HCT116 (cell line): ENCODE data around the gene SLC17A1. TPM values are rescaled to one million over a fixed set of nuclear protein-coding genes. Genes with fewer than 3 reads are reported as not detected.

Source experiments
- ATAC-seq: fragments of 200-7000 bp; cut with Tn5 transposase; 2 replicates; pipeline ENCODE4 v1.9.1; 2020; ENCODE audit warnings: mild to moderate bottlenecking, moderate library complexity
- BruUV-seq: library from RNA; stranded (reverse); fragments of 400-500 nt; replicated peaks from 2 replicates; lab custom pipeline; 2021; lab: Mats Ljungman, UMichigan
- CTCF ChIA-PET: fragments of 300-600 bp; sonication (Branson Sonifier 250); formaldehyde crosslinking; loops from one replicate; lab custom pipeline; 2021; ENCODE audit warnings: antibody characterized with exemption; lab: Charles Lee
- POLR2A ChIA-PET: fragments of 300-600, 350-600 bp; sonication (Branson Sonifier 250); formaldehyde crosslinking; loops from one replicate; lab custom pipeline; 2021; ENCODE audit warnings: antibody characterized with exemption; lab: Charles Lee
- RAD21 ChIA-PET, 2 experiments: fragments of 300-600 bp; sonication (Branson Sonifier 250); formaldehyde crosslinking; loops; one replicate each; lab custom pipeline; 2023; ENCODE audit warnings: low total read pairs in 2 of 2; ENCODE audit not compliant: uncharacterized antibody in 2 of 2, unreplicated experiment in 2 of 2, low non-redundant PET in 1 of 2; lab: Charles Lee
- DNase-seq: peaks from one replicate; pipeline ENCODE4 v3.0.0-alpha.2; 2010; ENCODE audit warnings: low read depth, low spot score
- H2AFZ ChIP-seq: fragments of 200-600 bp; shearing (Covaris generic), sonication (generic); 2 replicates; pipeline ENCODE4 v1.6.1; 2017; ENCODE audit warnings: low read depth, mixed run types, mixed read lengths, antibody characterized with exemption, low read length; ENCODE audit not compliant: poor library complexity, severe bottlenecking
- H3K27ac ChIP-seq: 2 replicates; pipeline ENCODE4 v1.5.1; 2012; ENCODE audit warnings: low read depth, low read length
- H3K27me3 ChIP-seq: fragments of 200-600 bp; sonication (generic); 2 replicates; pipeline ENCODE4 v1.6.1; 2016; ENCODE audit warnings: mixed run types, low read length, mixed read lengths; ENCODE audit not compliant: insufficient read depth
- H3K36me3 ChIP-seq, 2 experiments: fragments of 200-500 bp in 1 of 2; fragments of 200-600 bp in 1 of 2; sonication (Bioruptor generic) in 1 of 2; sonication (generic) in 1 of 2; 2 replicates each; pipeline versions ENCODE4 v1.5.1 to v1.6.1; 2014 to 2016; ENCODE audit warnings: low read length in 2 of 2, inconsistent platforms in 1 of 2, mixed read lengths in 1 of 2, mixed run types in 1 of 2; ENCODE audit not compliant: insufficient read depth in 2 of 2, control insufficient read depth in 1 of 2
- H3K4me1 ChIP-seq, 2 experiments: fragments of 200-600 bp in 1 of 2; sonication (generic) in 1 of 2; 2 replicates each; pipeline versions ENCODE4 v1.5.1 to v1.6.1; 2012 to 2017; ENCODE audit warnings: low read length in 2 of 2, inconsistent platforms in 1 of 2, mild to moderate bottlenecking in 1 of 2, mixed read lengths in 1 of 2, mixed run types in 1 of 2, moderate library complexity in 1 of 2; ENCODE audit not compliant: insufficient read depth in 2 of 2, control insufficient read depth in 1 of 2
- H3K4me2 ChIP-seq: fragments of 200-600 bp; sonication (generic); 2 replicates; pipeline ENCODE4 v1.6.1; 2017; ENCODE audit warnings: mixed run types, low read length, mixed read lengths
- H3K4me3 ChIP-seq, 2 experiments: fragments of 200-600 bp in 1 of 2; sonication (generic) in 1 of 2; replicated peaks in 1 of 2; 2 replicates each; pipeline ENCODE4 v1.5.1; 2011 to 2016; ENCODE audit warnings: low read length in 2 of 2, control low read depth in 1 of 2, low read depth in 1 of 2, mild to moderate bottlenecking in 1 of 2, mixed read lengths in 1 of 2, mixed run types in 1 of 2
- H3K79me2 ChIP-seq: fragments of 200-600 bp; sonication (generic); 2 replicates; pipeline ENCODE4 v1.6.1; 2017; ENCODE audit warnings: mild to moderate bottlenecking, mixed run types, low read length, moderate library complexity, mixed read lengths; ENCODE audit not compliant: insufficient read depth
- H3K9ac ChIP-seq: fragments of 200-600 bp; sonication (generic); 2 replicates; pipeline ENCODE4 v1.6.1; 2016; ENCODE audit warnings: low read length, mixed read lengths
- H3K9me2 ChIP-seq: fragments of 200-600 bp; sonication (generic), shearing (Covaris generic); 2 replicates; pipeline ENCODE4 v1.6.1; 2017; ENCODE audit warnings: mixed run types, mild to moderate bottlenecking, moderate library complexity; ENCODE audit not compliant: insufficient read depth
- H3K9me3 ChIP-seq, 2 experiments: fragments of 200-500 bp in 1 of 2; fragments of 200-600 bp in 1 of 2; sonication (Bioruptor generic) in 1 of 2; sonication (generic) in 1 of 2; 2 replicates each; pipeline ENCODE4 v1.6.1; 2014 to 2017; ENCODE audit warnings: low read length in 2 of 2, mixed read lengths in 2 of 2, inconsistent platforms in 1 of 2, low read depth in 1 of 2, mild to moderate bottlenecking in 1 of 2, mixed run types in 1 of 2, moderate library complexity in 1 of 2; ENCODE audit not compliant: control insufficient read depth in 1 of 2, insufficient read depth in 1 of 2
- H4K20me1 ChIP-seq: fragments of 200-600 bp; sonication (generic), shearing (Covaris generic); 2 replicates; pipeline ENCODE4 v1.6.1; 2017; ENCODE audit warnings: mixed run types, mild to moderate bottlenecking, moderate library complexity; ENCODE audit not compliant: insufficient read depth
- ATF3 ChIP-seq: IDR thresholded peaks from 2 replicates; pipeline ENCODE4 v1.6.1; 2012
- CBX3 ChIP-seq: IDR thresholded peaks from 2 replicates; pipeline ENCODE4 v1.6.1; 2012; ENCODE audit warnings: low read depth
- CTCF ChIP-seq, 3 experiments: fragments of 200-600 bp in 1 of 3; sonication (generic) in 1 of 3; IDR thresholded peaks in 2 of 3; conservative IDR thresholded peaks in 1 of 3; 2 replicates each; pipeline ENCODE4 v1.5.1; 2012 to 2017; ENCODE audit warnings: low read depth in 2 of 3, low read length in 2 of 3, antibody characterized with exemption in 1 of 3, borderline replicate concordance in 1 of 3, control low read depth in 1 of 3, mild to moderate bottlenecking in 1 of 3, mixed read lengths in 1 of 3, mixed run types in 1 of 3, moderate library complexity in 1 of 3; ENCODE audit not compliant: insufficient read depth in 1 of 3
- EGR1 ChIP-seq: IDR thresholded peaks from 2 replicates; pipeline ENCODE4 v1.6.1; 2012; ENCODE audit warnings: low read depth
- ELF1 ChIP-seq: IDR thresholded peaks from 2 replicates; pipeline ENCODE4 v1.6.1; 2012; ENCODE audit warnings: low read depth, borderline replicate concordance
- EZH2 ChIP-seq: fragments of 200-600 bp; sonication (generic); IDR thresholded peaks from 2 replicates; pipeline ENCODE4 v1.6.1; 2017; ENCODE audit warnings: antibody characterized with exemption, mixed run types
- EZH2phosphoT487 ChIP-seq: fragments of 200-600 bp; IDR thresholded peaks from 2 replicates; pipeline ENCODE4 v1.6.1; 2018; ENCODE audit warnings: antibody characterized with exemption, borderline replicate concordance
- FOSL1 ChIP-seq: IDR thresholded peaks from 2 replicates; pipeline ENCODE4 v1.6.1; 2012; ENCODE audit warnings: low read depth
- JUND ChIP-seq: IDR thresholded peaks from 2 replicates; pipeline ENCODE4 v1.6.1; 2012
- POLR2AphosphoS5 ChIP-seq: IDR thresholded peaks from 2 replicates; pipeline ENCODE4 v1.6.1; 2011; ENCODE audit warnings: mild to moderate bottlenecking, low read depth, low read length, moderate library complexity
- RAD21 ChIP-seq: IDR thresholded peaks from 2 replicates; pipeline ENCODE4 v1.6.1; 2012; ENCODE audit warnings: low read depth, mild to moderate bottlenecking
- REST ChIP-seq: IDR thresholded peaks from 2 replicates; pipeline ENCODE4 v1.6.1; 2012; ENCODE audit warnings: low read depth
- SIN3A ChIP-seq: IDR thresholded peaks from 2 replicates; pipeline ENCODE4 v1.6.1; 2012; ENCODE audit warnings: low read depth
- SP1 ChIP-seq: IDR thresholded peaks from 2 replicates; pipeline ENCODE4 v1.6.1; 2012; ENCODE audit warnings: low read depth
- SRF ChIP-seq: IDR thresholded peaks from 2 replicates; pipeline ENCODE4 v1.6.1; 2012; ENCODE audit warnings: low read depth
- TCF7L2 ChIP-seq: IDR thresholded peaks from 2 replicates; pipeline ENCODE4 v1.7.0; 2011; ENCODE audit warnings: borderline replicate concordance, inconsistent platforms; ENCODE audit not compliant: insufficient read depth, insufficient read length; ENCODE audit errors: extremely low read depth
- ZFX ChIP-seq: fragments of 450-650 bp; IDR thresholded peaks from 2 replicates; pipeline ENCODE4 v1.6.1; 2017
- intact Hi-C: fragments of 100-400 bp; cut with micrococcal nuclease; formaldehyde crosslinking; loops from 2 replicates; pipeline ENCODE4 v1.10.0; 2022
- total RNA-seq: library from RNA; stranded (reverse); gene quantifications from one replicate; pipeline ENCODE4 v1.2.1, GENCODE V29; 2021; ENCODE audit not compliant: unreplicated experiment

Gene SLC17A1
- total RNA-seq, 1 experiment from 2014 or later: not detected

- no peak for TF ChIP-seq CTCF (IDR thresholded peaks at IDR 0.05 in 2 of 3, conservative IDR thresholded peaks at IDR 0.05 in 1 of 3; ENCODE audit: borderline replicate concordance in 1 of 3, insufficient read depth in 1 of 3, low read depth in 2 of 3, low read length in 2 of 3)
- TF ChIP-seq EZH2: no peak
- no peak for TF ChIP-seq POLR2AphosphoS5
- TF ChIP-seq SP1: no peak
- TF ChIP-seq, all 23 proteins: peak for 0
Observed at GRCh38 chr6:25866011-25866410, 34.2 kb upstream of the SLC17A1 start (continued).

- H3K4me3 ChIP-seq: no peak overlapping the region
- no peaks in the 10 kb centered on the region for H4K20me1 ChIP-seq
- H3K4me1 ChIP-seq: no peaks in the 10 kb centered on the region
- no peak for ATAC-seq
- intact Hi-C loops: no loop called here
- ChIA-PET RAD21 (no interaction called here), CTCF (no interaction called here), POLR2A (no interaction called here)
- DNase-seq: no peak
- no peak overlapping the region for H2AFZ ChIP-seq
- no TSS peak for BruUV-seq
- no peak overlapping the region for H3K4me2 ChIP-seq
- no peaks in the 10 kb centered on the region for H3K27me3 ChIP-seq
- H3K9me3 ChIP-seq: no peaks in the 10 kb centered on the region
- no peaks in the 10 kb centered on the region for H3K9me2 ChIP-seq
- TF ChIP-seq JUND (no peak), ZFX (no peak), ELF1 (no peak), EZH2 (no peak), CBX3 (no peak), CTCF (IDR thresholded peaks at IDR 0.05 in 2 of 3, conservative IDR thresholded peaks at IDR 0.05 in 1 of 3; ENCODE audit: borderline replicate concordance in 1 of 3, insufficient read depth in 1 of 3, low read depth in 2 of 3, low read length in 2 of 3) (no peak), EGR1 (no peak), REST (no peak), SIN3A (no peak), SRF (no peak), ATF3 (no peak), TCF7L2 (no peak), RAD21 (no peak), EZH2phosphoT487 (no peak), FOSL1 (no peak)
- no peak overlapping the region for H3K27ac ChIP-seq
- H3K9ac ChIP-seq: no peak overlapping the region
- no peaks in the 10 kb centered on the region for H3K79me2 ChIP-seq
- H3K36me3 ChIP-seq: no peaks in the 10 kb centered on the region
Observed at GRCh38 chr6:25863360-25863759, 31.5 kb upstream of the SLC17A1 start.
